Heart right ventricle (tissue), 16 donors: Measurements from ENCODE around the gene AQP6. TPM values are rescaled to one million over a fixed set of nuclear protein-coding genes. Genes with fewer than 3 reads are reported as not detected.

Source experiments
- ATAC-seq, 8 donors: fragments of 200-7000 bp; cut with Tn5 transposase; one replicate each; pipeline ENCODE4 v1.9.1; 2020; ENCODE audit warnings: mild to moderate bottlenecking in 8 of 8, moderate library complexity in 8 of 8, moderate number of reproducible peaks in 1 of 8
- DNase-seq, 2 donors: peaks; one replicate each; pipeline ENCODE4 v3.0.0-alpha.2; 2020
- H3K27ac ChIP-seq, 10 donors: fragments of 200-600 bp; sonication (generic) in 2 of 10; one replicate each; pipeline versions ENCODE4 v1.5.0 to v1.8.0; 2020 to 2022; ENCODE audit warnings: mild to moderate bottlenecking in 3 of 10
- H3K27me3 ChIP-seq, 7 donors: fragments of 200-600 bp; one replicate each; pipeline ENCODE4 v1.8.0; 2021 to 2022; ENCODE audit warnings: mild to moderate bottlenecking in 2 of 7
- H3K36me3 ChIP-seq, 9 donors: fragments of 200-600 bp; sonication (generic) in 1 of 9; one replicate each; pipeline versions ENCODE4 v1.5.0 to v1.8.0; 2020 to 2022; ENCODE audit warnings: mild to moderate bottlenecking in 2 of 9
- H3K4me1 ChIP-seq, 9 donors: fragments of 200-600 bp; sonication (generic) in 1 of 9; one replicate each; pipeline versions ENCODE4 v1.5.0 to v1.8.0; 2020 to 2022; ENCODE audit warnings: mild to moderate bottlenecking in 4 of 9
- H3K4me3 ChIP-seq, 10 donors: fragments of 200-600 bp; sonication (generic) in 2 of 10; one replicate each; pipeline versions ENCODE4 v1.5.0 to v1.8.0; 2020 to 2022; ENCODE audit warnings: mild to moderate bottlenecking in 7 of 10, moderate library complexity in 2 of 10
- H3K9me3 ChIP-seq, 11 donors: fragments of 200-600 bp in 10 of 11; sonication (generic) in 2 of 11; one replicate each; pipeline versions ENCODE4 v1.5.0 to v1.8.0; 2013 to 2022; ENCODE audit warnings: mild to moderate bottlenecking in 2 of 11, control low read depth in 1 of 11, moderate library complexity in 1 of 11
- CTCF ChIP-seq, 9 donors: fragments of 200-600 bp; sonication (generic) in 2 of 9; IDR thresholded peaks; one replicate each; pipeline versions ENCODE4 v1.5.0 to v1.8.0; 2021 to 2022; ENCODE audit warnings: antibody characterized with exemption in 9 of 9, mild to moderate bottlenecking in 5 of 9, moderate library complexity in 1 of 9
- WGBS, 2 donors: extraction: QIAGEN DNeasy Blood & Tissue Kit; methylation state at CpG; one replicate each; pipeline ENCODE4 v1.1.7; 2013; ENCODE audit warnings: inconsistent platforms in 1 of 2; 5-methylcytosine and 5-hydroxymethylcytosine counted together
- intact Hi-C, 10 donors: fragments of 100-400 bp; cut with DNase I; formaldehyde crosslinking; loops; one replicate each; pipeline versions ENCODE4 v1.11.1 to v1.14.2; 2022
- polyA plus RNA-seq, 2 donors: library from polyadenylated mRNA; stranded (reverse); fragments of 200-250 nt; gene quantifications; one replicate each; pipeline ENCODE4 v1.2.3, GENCODE V29; 2013
- total RNA-seq, 10 donors: library from RNA; stranded (reverse); fragmentation: NEBNext Ultra II Directional in 3 of 10; extraction: Animal tissue kit (Norgen Biotek cat#: 25700) in 3 of 10; gene quantifications; one replicate each; pipeline versions ENCODE4 v1.2.1 to v1.2.4, GENCODE V29; 2021 to 2023
- donor health status: Arrhythmogenic right ventricular cardiomyopathy.
- donor health status: ischemic (EF 13 %, LVEDD 7.1; RV severe dilation, severe dysfunction).
- donor health status: healthy with polysubstance abuse.
- donor health status: DM: no; HTN: yes; CAD: no.
- donor health status: DM: no; HTN: no; CAD: no.
- donor health status: ischemic (EF 25% LVEDD 6.9; RV normal size, moderate dysfunction).
- donor health status: ischemic (EF 25% LVEDD 5.7; RV mildly dilated, moderate dysfunction).
- donor health status: healthy.
- donor health status: DM: yes; HTN: yes; CAD: no.
- donor health status: Ischemic cardiomyopathy.
- donor health status: ischemic (EF 35%, LVEDD 5.7; RV mildly dilated, moderate dysfunction).
- donor health status: nonischemic (EF 11% LVEDD 7.7; RV severe dilation, severe dysfunction).
- donor health status: DM: yes; HTN: yes; CAD: no.
- donor health status: PGD.
- donor health status: ischemic (EF 29% LVEDD 5.4; RV normal size, mild dysfunction).
- donor health status: nonischemic (EF 23%, LVEDD 6.1; RV moderate dilation, normal function).

AQP6 gene
- total and polyA plus RNA-seq, 12 donors: 0.06 to 0.15 TPM; not detected in 10

- Histone ChIP-seq H3K27me3 (peaks cover 0 to 25% (median 16%) of the 10 kb centered on the region in 7 donors), H3K4me3 (no peak overlapping the region), H3K36me3 (no peaks in the 10 kb centered on the region), H3K27ac (no peak overlapping the region), H3K4me1 (peaks cover 0 to 27% (median 10%) of the 10 kb centered on the region in 9 donors), H3K9me3 (no peaks in the 10 kb centered on the region)
- intact Hi-C loops: loop anchor here in 6 of 10 donors (5.0 to 10.0 kb wide), 3 partner anchors 82 to 246 kb away; no protein-coding TSS in a partner anchor
- DNase-seq (no peak), ATAC-seq (no peak)
- 84 to 88% methylated on average over 13 of the region's 13 CpGs for WGBS, 2 donors
- TF ChIP-seq CTCF (IDR thresholded peaks at IDR 0.05): no peak
These were observed 23.6 kb upstream of the AQP6 start for GRCh38 chr12:49948866-49949845.

- no peaks in the 10 kb centered on the region for H3K36me3 ChIP-seq
- WGBS, 2 donors: 94 to 96% methylated on average over 3 of the region's 3 CpGs
- ATAC-seq (no peak), DNase-seq (no peak)
- TF ChIP-seq CTCF (IDR thresholded peaks at IDR 0.05): no peak
- no peak overlapping the region for H3K27ac ChIP-seq
- intact Hi-C loops: loop anchor here in 7 of 10 donors (5.0 to 10.0 kb wide), 4 partner anchors 83 to 245 kb away; no protein-coding TSS in a partner anchor
- peaks cover 0 to 32% (median 22%) of the 10 kb centered on the region in 7 donors for H3K27me3 ChIP-seq
- H3K4me3 ChIP-seq: no peak overlapping the region
- H3K9me3 ChIP-seq: no peaks in the 10 kb centered on the region
- peaks cover 0 to 20% (median 10%) of the 10 kb centered on the region in 9 donors for H3K4me1 ChIP-seq
These were observed 22.9 kb upstream of the AQP6 start for GRCh38 chr12:49949866-49950265.

- WGBS, 2 donors: 87% methylated on average over 32 of the region's 32 CpGs
- H3K27me3 ChIP-seq: peaks cover 0 to 39% (median 29%) of the 10 kb centered on the region in 7 donors
- no peak for ATAC-seq
These were observed 22.2 kb upstream of the AQP6 start, which contains the start of gene AQP2 for GRCh38 chr12:49950273-49951251. Gene AQP2 (plus strand): TSS chr12:49950737. CDS start chr12:49950831, 94 bp downstream.

More at GRCh38 chr12:49950273-49951251, 22.2 kb upstream of the AQP6 start, which contains the start of gene AQP2:
- intact Hi-C loops: loop anchor here in 1 of 10 donors (10.0 kb wide), 1 partner anchor 86 kb away; no protein-coding TSS in a partner anchor
- H3K4me3 ChIP-seq: no peak within 1 kb of the TSS
- H3K4me1 ChIP-seq: peaks cover 0 to 13% (median 6%) of the 10 kb centered on the region in 9 donors
- DNase-seq: no peak
- no peak for TF ChIP-seq CTCF (IDR thresholded peaks at IDR 0.05)
- H3K27ac ChIP-seq: no peak within 1 kb of the TSS
- H3K36me3 ChIP-seq: no peaks in the 10 kb centered on the region
- no peaks in the 10 kb centered on the region for H3K9me3 ChIP-seq
